Right lobe of liver (tissue), 4 donors: ENCODE results near the gene ZC2HC1B.

Experiments
- CTCF ChIP-seq, 4 donors: fragments of 200-600 bp in 3 of 4; fragments of 450-650 bp in 1 of 4; IDR thresholded peaks; one replicate each; pipeline versions ENCODE4 v1.5.1 to v1.8.0; 2016 to 2022; ENCODE audit warnings: antibody characterized with exemption in 4 of 4, mild to moderate bottlenecking in 2 of 4
- POLR2A ChIP-seq: fragments of 450-650 bp; IDR thresholded peaks from one replicate; pipeline ENCODE4 v1.6.1; 2017; ENCODE audit warnings: antibody characterized with exemption, mild to moderate bottlenecking
- donor health status: DM: no; HTN: no; CAD: no.
- donor health status: DM: no; HTN: no; CAD: no.
- donor health status: DM: no; HTN: yes; CAD: no.

- TF ChIP-seq CTCF (IDR thresholded peaks at IDR 0.05) (no peak), POLR2A (no peak)
Observed at GRCh38 chr6:143878272-143878760, 14.0 kb downstream of the ZC2HC1B start.
